GM19023 (cell line): ENCODE results near the gene LILRA6.
"Not testable (repeated sequence)": the region's sequence is repeated elsewhere in the genome, so short reads cannot be mapped to it uniquely, and the experiment has no call there.

Source experiments
- ATAC-seq: cut with Tn5 transposase; IDR thresholded peaks from one replicate; pipeline ENCODE4 v1.9.1; 2021; ENCODE audit warnings: mild to moderate bottlenecking, moderate library complexity; ENCODE audit not compliant: unreplicated experiment

LILRA6 gene

GRCh38 chr19:54266133-54266532 lies 23.5 kb upstream of the LILRA6 start:
- ATAC-seq, result no peak

GRCh38 chr19:54262470-54262869 lies 19.9 kb upstream of the LILRA6 start:
- ATAC-seq, result no peak

GRCh38 chr19:54262066-54262465 lies 19.5 kb upstream of the LILRA6 start:
- no peak for ATAC-seq

- ATAC-seq, result no peak
Observed at GRCh38 chr19:54257116-54257480, 14.5 kb upstream of the LILRA6 start, which contains the start of gene LILRB5. LILRB5 (minus strand) TSS chr19:54257273; CDS start chr19:54257193, 80 bp downstream.

- no peak for ATAC-seq
Observed at GRCh38 chr19:54256250-54257115, 13.9 kb upstream of the LILRA6 start.

GRCh38 chr19:54255105-54255775 lies 12.7 kb upstream of the LILRA6 start:
- no peak for ATAC-seq

GRCh38 chr19:54254195-54254906 lies 11.8 kb upstream of the LILRA6 start:
- ATAC-seq, result no peak

- ATAC-seq, result no peak
Observed at GRCh38 chr19:54253331-54254194, 11.0 kb upstream of the LILRA6 start.

- no peak for ATAC-seq
Observed at GRCh38 chr19:54252845-54253244, 10.3 kb upstream of the LILRA6 start.

- no peak for ATAC-seq
Observed at GRCh38 chr19:54252243-54252642, 9.7 kb upstream of the LILRA6 start.

GRCh38 chr19:54248016-54248601 lies 5.5 kb upstream of the LILRA6 start:
- ATAC-seq, result no peak

GRCh38 chr19:54247106-54247930 lies 4.7 kb upstream of the LILRA6 start:
- no peak for ATAC-seq

- no peak for ATAC-seq
Observed at GRCh38 chr19:54245936-54246335, 3.3 kb upstream of the LILRA6 start.

- ATAC-seq, result not testable (repeated sequence)
Observed at GRCh38 chr19:54243809-54244208, 1.2 kb upstream of the LILRA6 start.

GRCh38 chr19:54242234-54242633 lies 356 bp downstream of the LILRA6 start:
- ATAC-seq, result not testable (repeated sequence)

- ATAC-seq, result not testable (repeated sequence)
Observed at GRCh38 chr19:54240372-54241336, 1.9 kb downstream of the LILRA6 start.

- ATAC-seq, result not testable (repeated sequence)
Observed at GRCh38 chr19:54239491-54240371, 2.9 kb downstream of the LILRA6 start.
